Astrocyte (in vitro differentiated cells and primary cell): ENCODE measurements around the gene RPL11.

Experiments
- CTCF ChIP-seq: IDR thresholded peaks from 2 replicates; pipeline ENCODE4 v1.5.1; 2011; ENCODE audit warnings: low read depth, mild to moderate bottlenecking, inconsistent platforms, low read length, moderate library complexity; ENCODE audit not compliant: insufficient read depth
- EZH2 ChIP-seq: IDR thresholded peaks from 2 replicates; pipeline ENCODE4 v1.6.1; 2012; ENCODE audit warnings: mild to moderate bottlenecking, low read length, inconsistent platforms; ENCODE audit not compliant: insufficient read depth

GRCh38 chr1:23704834-23705495 is 13.4 kb downstream of the RPL11 start:
- TF ChIP-seq CTCF = no peak
- no peak for TF ChIP-seq EZH2
